ENCODE measurements around the gene CBX4. TPM values are rescaled to one million over a fixed set of nuclear protein-coding genes. Genes with fewer than 3 reads are reported as not detected.

Gene CBX4
- total RNA-seq, 1 experiment from 2014 or later, result 6.2 TPM

- Mint-ChIP-seq H3K4me3 (no peak overlapping the region), H3K4me1 (peaks cover 2 to 18% of the 10 kb centered on the region in 2 experiments), H3K27me3 (ENCODE audit: low read depth) (peaks cover 14% of the 10 kb centered on the region), H3K9me3 (no peaks in the 10 kb centered on the region; a peak in 1 of 5 replicates), H3K27ac (no peak overlapping the region), H3K36me3 (ENCODE audit: insufficient read depth in 1 of 3, low read depth in 3 of 3) (peaks cover 0 to 5% (median 0%) of the 10 kb centered on the region in 3 experiments; a peak in 2 of 7 replicates)
- Histone ChIP-seq H2AK5ac (ENCODE audit: insufficient read length, low read length) (no peak overlapping the region), H2BK15ac (ENCODE audit: low read depth, low read length) (no peak overlapping the region), H2BK120ac (ENCODE audit: low read depth, low read length, poor library complexity, severe bottlenecking) (no peak overlapping the region), H2BK12ac (ENCODE audit: insufficient read length, low read depth, low read length) (no peak overlapping the region), H2BK5ac (ENCODE audit: insufficient read length, low read length) (no peak overlapping the region), H3K79me2 (ENCODE audit: insufficient read depth, low read length) (no peaks in the 10 kb centered on the region), H3K56ac (ENCODE audit: insufficient read length, low read depth, low read length) (no peak overlapping the region), H4K5ac (ENCODE audit: insufficient read length, low read depth, low read length) (no peak overlapping the region), H3K23me2 (ENCODE audit: insufficient read length, low read depth, low read length, poor library complexity, severe bottlenecking) (no peaks in the 10 kb centered on the region), H3T11ph (ENCODE audit: low read length) (no peak overlapping the region), H3K9ac (ENCODE audit: extremely low read depth, insufficient read length, low read length) (no peak overlapping the region), H3K79me1 (ENCODE audit: insufficient read depth, low read depth, low read length, poor library complexity, severe bottlenecking) (no peaks in the 10 kb centered on the region), H3K4me1 (ENCODE audit: insufficient read depth, low read length) (no peaks in the 10 kb centered on the region), H4K8ac (replicated peaks; ENCODE audit: insufficient read length, low read depth, low read length) (no peak overlapping the region), H2BK20ac (ENCODE audit: low read depth, low read length, poor library complexity, severe bottlenecking) (no peak overlapping the region), H3K4ac (ENCODE audit: low read depth, low read length) (no peak overlapping the region), H2AFZ (ENCODE audit: low read length) (no peak overlapping the region), H3K4me2 (ENCODE audit: insufficient read depth, insufficient read length, low read length) (no peak overlapping the region), H3K27ac (ENCODE audit: insufficient read length, low read depth, low read length) (no peak overlapping the region), H4K20me1 (ENCODE audit: control insufficient read depth, insufficient read depth, insufficient read length) (no peaks in the 10 kb centered on the region), H3K14ac (ENCODE audit: insufficient read depth, low read length) (no peak overlapping the region), H4K91ac (ENCODE audit: insufficient read length, low read depth, low read length) (no peak overlapping the region), H3K27me3 (ENCODE audit: insufficient read depth, low read length) (no peaks in the 10 kb centered on the region), H3K23ac (ENCODE audit: insufficient read length, low read depth, low read length) (no peak overlapping the region), H3K9me3 (ENCODE audit: control insufficient read depth, low read depth, low read length) (no peaks in the 10 kb centered on the region), H3K18ac (ENCODE audit: insufficient read length, low read depth, low read length) (no peak overlapping the region)
- TF ChIP-seq CTCF (conservative IDR thresholded peaks at IDR 0.05), result no peak
- no CpG with 5 or more reads among the region's 6 CpGs for WGBS (ENCODE audit: extremely low coverage, insufficient read length, low lambda C conversion rate)
- no peak for DNase-seq
Observed at GRCh38 chr17:79877041-79877440, 37.8 kb upstream of the CBX4 start.

Data from H9 (cell line).